A549 (cell line): ENCODE measurements around the gene MUC3A. TPM values are rescaled to one million over a fixed set of nuclear protein-coding genes. Genes with fewer than 3 reads are reported as not detected.

Source experiments
- ATAC-seq, 2 experiments: fragments of 200-7000 bp in 1 of 2; fragments of >200 bp in 1 of 2; cut with Nextera tagmentation in 1 of 2; cut with Tn5 transposase in 1 of 2; 3 replicates each; pipeline versions ENCODE4 v1.8.0 to v1.9.1; 2018 to 2020; ENCODE audit warnings: mild to moderate bottlenecking in 1 of 2, moderate library complexity in 1 of 2
- CTCF ChIA-PET: fragments of 300-600 bp; sonication (Branson Sonifier 250); formaldehyde crosslinking; extraction: SDS; loops from one replicate; lab custom pipeline; 2021; ENCODE audit warnings: antibody characterized with exemption, inconsistent platforms; lab: Yijun Ruan, JAX
- POLR2A ChIA-PET: fragments of 350-600 bp; formaldehyde crosslinking; extraction: SDS; loops from one replicate; lab custom pipeline; 2021; ENCODE audit warnings: antibody characterized with exemption, inconsistent platforms; lab: Yijun Ruan, JAX
- DNase-seq, 2 experiments: peaks; one replicate each; pipeline versions ENCODE4 v3.0.0 to v3.0.0-alpha.2; 2011 to 2016; ENCODE audit warnings: low read depth in 1 of 2, low spot score in 1 of 2
- FAIRE-seq: peaks from 2 replicates; lab custom pipeline; 2011; peaks lifted over from hg19 to GRCh38; lab: Jason Lieb, UNC
- H3K27ac ChIP-seq, 2 experiments: fragments of >200 bp; sonication (Bioruptor Twin); formaldehyde crosslinking; 3 replicates each; pipeline ENCODE4 v1.5.1; 2016 to 2017
- H3K4me1 ChIP-seq: fragments of >200 bp; sonication (Bioruptor Twin); formaldehyde crosslinking; 3 replicates; pipeline ENCODE4 v1.6.1; 2016
- H3K4me2 ChIP-seq: fragments of >200 bp; sonication (Bioruptor Twin); formaldehyde crosslinking; 3 replicates; pipeline ENCODE4 v1.6.1; 2016
- H3K4me3 ChIP-seq: fragments of >200 bp; sonication (Bioruptor Twin); formaldehyde crosslinking; 3 replicates; pipeline ENCODE4 v1.5.1; 2016
- H3K9me3 ChIP-seq: fragments of >200 bp; sonication (Bioruptor Twin); formaldehyde crosslinking; 3 replicates; pipeline ENCODE4 v1.6.1; 2016
- ATOH8 ChIP-seq: fragments of 250-450 bp; sonication (Bioruptor Pico); IDR thresholded peaks from 2 replicates; pipeline ENCODE4 v1.5.0; 2020; ENCODE audit warnings: low read depth, mild to moderate bottlenecking, moderate library complexity
- CEBPB ChIP-seq, 2 experiments: fragments of >200 bp in 1 of 2; sonication (Bioruptor Twin) in 1 of 2; formaldehyde crosslinking in 1 of 2; IDR thresholded peaks; 2 replicates each; pipeline ENCODE4 v1.6.1; 2012 to 2016
- CHD4 ChIP-seq: fragments of 200-600 bp; sonication (generic); IDR thresholded peaks from 2 replicates; pipeline ENCODE4 v1.6.1; 2016; ENCODE audit warnings: antibody characterized with exemption, mild to moderate bottlenecking, borderline replicate concordance
- CTCF ChIP-seq: fragments of >200 bp; sonication (Bioruptor Twin); formaldehyde crosslinking; IDR thresholded peaks from 3 replicates; pipeline ENCODE4 v1.5.1; 2016
- EHF ChIP-seq: fragments of 250-450 bp; sonication (Bioruptor Pico); IDR thresholded peaks from 2 replicates; pipeline ENCODE4 v1.5.0; 2020; ENCODE audit warnings: mild to moderate bottlenecking
- EP300 ChIP-seq, 2 experiments: fragments of >200 bp; sonication (Bioruptor Twin); formaldehyde crosslinking; IDR thresholded peaks; 2 replicates in 1 of 2; 3 replicates in 1 of 2; pipeline ENCODE4 v1.6.1; 2016 to 2017
- ESRRA ChIP-seq: fragments of 150-350 bp; IDR thresholded peaks from 2 replicates; pipeline ENCODE4 v1.6.1; 2014; ENCODE audit warnings: mild to moderate bottlenecking, low read length, borderline replicate concordance
- FOSL2 ChIP-seq, 2 experiments: fragments of 450-650 bp in 1 of 2; fragments of >200 bp in 1 of 2; sonication (Bioruptor Twin) in 1 of 2; formaldehyde crosslinking; IDR thresholded peaks; 2 replicates each; pipeline versions ENCODE4 v1.5.0 to v1.6.1; 2016 to 2020; ENCODE audit warnings: mild to moderate bottlenecking in 1 of 2, moderate library complexity in 1 of 2
- GATA3 ChIP-seq: IDR thresholded peaks from 2 replicates; pipeline ENCODE4 v1.6.1; 2012; ENCODE audit warnings: borderline replicate concordance
- HOXA7 ChIP-seq: fragments of 250-450 bp; sonication (Bioruptor Pico); IDR thresholded peaks from 2 replicates; pipeline ENCODE4 v1.5.0; 2020; ENCODE audit warnings: mild to moderate bottlenecking, moderate library complexity
- HOXB5 ChIP-seq: fragments of 250-450 bp; sonication (Bioruptor Pico); IDR thresholded peaks from 2 replicates; pipeline ENCODE4 v1.5.0; 2020; ENCODE audit warnings: mild to moderate bottlenecking, moderate library complexity
- JUN ChIP-seq, 2 experiments: fragments of >200 bp; sonication (Bioruptor Twin); formaldehyde crosslinking; IDR thresholded peaks; 2 replicates in 1 of 2; 3 replicates in 1 of 2; pipeline ENCODE4 v1.6.1; 2016 to 2017
- KDM1A ChIP-seq: fragments of 200-600 bp; sonication (generic); IDR thresholded peaks from 2 replicates; pipeline ENCODE4 v1.6.1; 2016; ENCODE audit warnings: low read depth, mild to moderate bottlenecking
- MAX ChIP-seq: IDR thresholded peaks from 2 replicates; pipeline ENCODE4 v1.6.1; 2012
- NR3C1 ChIP-seq: fragments of >200 bp; sonication (Bioruptor Twin); formaldehyde crosslinking; IDR thresholded peaks from 3 replicates; pipeline ENCODE4 v1.6.1; 2017
- PBX3 ChIP-seq: IDR thresholded peaks from 2 replicates; pipeline ENCODE4 v1.6.1; 2012
- POLR2A ChIP-seq: IDR thresholded peaks from 2 replicates; pipeline ENCODE4 v1.6.1; 2012; ENCODE audit warnings: mild to moderate bottlenecking, low read length
- REST ChIP-seq: fragments of 200-600 bp; sonication (generic); IDR thresholded peaks from 2 replicates; pipeline ENCODE4 v1.6.1; 2016; ENCODE audit warnings: antibody characterized with exemption, mild to moderate bottlenecking, moderate library complexity
- ZC3H11A ChIP-seq: fragments of 450-650 bp; IDR thresholded peaks from 2 replicates; pipeline ENCODE4 v1.6.1; 2014; ENCODE audit warnings: antibody characterized with exemption, mild to moderate bottlenecking
- ZFP36 ChIP-seq: fragments of 450-650 bp; IDR thresholded peaks from 2 replicates; pipeline ENCODE4 v1.6.1; 2014; ENCODE audit warnings: borderline replicate concordance; ENCODE audit not compliant: partially characterized antibody
- ZSCAN20 ChIP-seq: fragments of 250-450 bp; sonication (Bioruptor Pico); IDR thresholded peaks from 2 replicates; pipeline ENCODE4 v1.8.0; 2022; ENCODE audit warnings: mild to moderate bottlenecking, moderate library complexity
- WGBS: methylation state at CpG from one replicate; pipeline ENCODE4 v1.1.6; 2017; ENCODE audit errors: missing lambda C conversion rate; 5-methylcytosine and 5-hydroxymethylcytosine counted together
- polyA plus RNA-seq, 4 experiments: library from polyadenylated mRNA; depleted of rRNA in 3 of 4; stranded (reverse); fragments of >200 nt; fragmentation: RNase III in 1 of 4; extraction: RNeasy Plus Mini Kit Qiagen cat#74134 plus additional on column Dnase treatment in 1 of 4; gene quantifications; 2 replicates in 3 of 4; 3 replicates in 1 of 4; pipeline ENCODE4 v1.2.3, GENCODE V29; 2011 to 2017

Gene MUC3A
- polyA plus RNA-seq, 2 of the 4 experiments (the other 2 are of a cell fraction) = 4.0 to 6.9 TPM

GRCh38 chr7:100949933-100950443 is 654 bp downstream of the MUC3A start:
- H3K27ac ChIP-seq = no peak overlapping the region
- CTCF ChIA-PET = interaction anchor here (0.5 to 3.1 kb wide), 5 partner anchors 10 to 127 kb away, joined by 3 to 17 read pairs (median 4); no protein-coding TSS in a partner anchor
- H3K4me3 ChIP-seq = no peak overlapping the region
- H3K4me1 ChIP-seq = no peaks in the 10 kb centered on the region
- H3K4me2 ChIP-seq = no peak overlapping the region
- no peak for TF ChIP-seq CTCF
- ATAC-seq (no peak), DNase-seq (no peak), FAIRE-seq (no peak)
- 50% methylated on average over 15 of the region's 15 CpGs for WGBS
- peaks cover 7% of the 10 kb centered on the region; the same call in 2 of the 3 replicates for H3K9me3 ChIP-seq
- POLR2A ChIA-PET = no interaction called here

GRCh38 chr7:100951172-100951571 is 1.8 kb downstream of the MUC3A start:
- no peak for ATAC-seq
- no peaks in the 10 kb centered on the region for H3K4me1 ChIP-seq
- POLR2A ChIA-PET = interaction anchor here (0.8 kb wide), 1 partner anchor 62 kb away, joined by 3 read pairs; the partner anchor contains the start of gene UFSP1
- WGBS = 35% methylated on average over 6 of the region's 6 CpGs
- peaks cover 7% of the 10 kb centered on the region; the same call in 2 of the 3 replicates for H3K9me3 ChIP-seq
- TF ChIP-seq ZSCAN20 (no peak), CEBPB (IDR thresholded peaks at IDR 0.05) (no peak), FOSL2 (IDR thresholded peaks at IDR 0.05) (no peak), FOSL2 (CRISPR knock-in tag; IDR thresholded peaks at IDR 0.05) (no peak), ESRRA (no peak), PBX3 (no peak), CHD4 (no peak), KDM1A (no peak), EP300 (IDR thresholded peaks at IDR 0.05) (no peak), CTCF (no peak), HOXA7 (CRISPR knock-in tag) (no peak)
- TF ChIP-seq, all 56 proteins: peak for 0
- FAIRE-seq = no peak
- Histone ChIP-seq H3K4me2 (no peak overlapping the region), H3K27ac (no peak overlapping the region), H3K4me3 (no peak overlapping the region)
- CTCF ChIA-PET = interaction anchor here (0.6 to 3.1 kb wide), 6 partner anchors 22 to 139 kb away, joined by 3 to 17 read pairs (median 4); no protein-coding TSS in a partner anchor
- DNase-seq = no peak

GRCh38 chr7:100951888-100952560 is 2.7 kb downstream of the MUC3A start:
- CTCF ChIA-PET = interaction anchor here (0.6 to 3.1 kb wide), 7 partner anchors 14 to 304 kb away, joined by 3 to 17 read pairs (median 3); no protein-coding TSS in a partner anchor
- Histone ChIP-seq H3K4me3 (no peak overlapping the region), H3K4me1 (no peaks in the 10 kb centered on the region), H3K4me2 (no peak overlapping the region), H3K9me3 (peaks cover 15% of the 10 kb centered on the region; the same call in 2 of the 3 replicates), H3K27ac (no peak overlapping the region)
- 20% methylated on average over 15 of the region's 15 CpGs for WGBS
- no peak for TF ChIP-seq POLR2A
- no peak for TF ChIP-seq MAX
- TF ChIP-seq GATA3 = no peak
- TF ChIP-seq JUN (IDR thresholded peaks at IDR 0.05) = no peak
- no peak for TF ChIP-seq ZC3H11A
- TF ChIP-seq HOXB5 (CRISPR knock-in tag) = no peak
- TF ChIP-seq REST = no peak
- TF ChIP-seq ZFP36 = no peak
- TF ChIP-seq ATOH8 (CRISPR knock-in tag) = no peak
- no peak for TF ChIP-seq NR3C1
- TF ChIP-seq EHF = no peak
- ATAC-seq = peak; percentile 2 to 21; a peak in 3 of 6 replicates
- DNase-seq = no peak
- FAIRE-seq = no peak
- POLR2A ChIA-PET = interaction anchor here (0.8 kb wide), 1 partner anchor 63 kb away, joined by 3 read pairs; the partner anchor contains the start of gene UFSP1
